GM18502 (cell line): Measurements from ENCODE around the gene XAB2.

ENCODE experiments used
- ATAC-seq: cut with Tn5 transposase; IDR thresholded peaks from one replicate; pipeline ENCODE4 v1.9.1; 2021; ENCODE audit warnings: mild to moderate bottlenecking; ENCODE audit not compliant: unreplicated experiment, poor library complexity

Gene XAB2

GRCh38 chr19:7629347-7630054, at the start of gene XAB2, which contains the start of gene PET100:
XAB2 (minus strand) TSS chr19:7629545; CDS start chr19:7629527, 18 bp downstream.
PET100 (plus strand) TSS chr19:7629793; CDS start chr19:7629834, 41 bp downstream.
- peak; percentile 87 for ATAC-seq

GRCh38 chr19:7677669-7678311, 48.4 kb upstream of the XAB2 start:
- no peak for ATAC-seq

GRCh38 chr19:7676854-7677253, 47.5 kb upstream of the XAB2 start, which contains the start of gene MCEMP1:
MCEMP1 (plus strand) TSS chr19:7677090; CDS start chr19:7677121, 31 bp downstream.
- no peak for ATAC-seq

- no peak for ATAC-seq
These were observed 47.0 kb upstream of the XAB2 start for GRCh38 chr19:7676376-7676775.

- no peak for ATAC-seq
These were observed 45.0 kb upstream of the XAB2 start for GRCh38 chr19:7674010-7675005.

- no peak for ATAC-seq
These were observed 43.2 kb upstream of the XAB2 start for GRCh38 chr19:7672522-7672921.

GRCh38 chr19:7670790-7671189, 41.4 kb upstream of the XAB2 start:
- ATAC-seq = no peak

- no peak for ATAC-seq
These were observed 40.9 kb upstream of the XAB2 start for GRCh38 chr19:7670150-7670783.

- no peak for ATAC-seq
These were observed 40.3 kb upstream of the XAB2 start for GRCh38 chr19:7669641-7670040.

- ATAC-seq = no peak
These were observed 39.5 kb upstream of the XAB2 start, which contains the start of gene RETN for GRCh38 chr19:7668842-7669241. RETN (plus strand) TSS chr19:7669049; CDS start chr19:7669327, 278 bp downstream.

GRCh38 chr19:7665076-7665475, 35.7 kb upstream of the XAB2 start:
- ATAC-seq = no peak

GRCh38 chr19:7663706-7664105, 34.4 kb upstream of the XAB2 start:
- no peak for ATAC-seq

GRCh38 chr19:7662657-7663056, 33.3 kb upstream of the XAB2 start:
- ATAC-seq = no peak

- ATAC-seq = no peak
These were observed 32.6 kb upstream of the XAB2 start for GRCh38 chr19:7661744-7662538.

GRCh38 chr19:7658219-7658686, 28.9 kb upstream of the XAB2 start:
- peak; percentile 73 for ATAC-seq

GRCh38 chr19:7657131-7657751, 27.9 kb upstream of the XAB2 start:
- ATAC-seq = no peak

GRCh38 chr19:7655581-7655980, 26.2 kb upstream of the XAB2 start:
- ATAC-seq = no peak

GRCh38 chr19:7654401-7654800, 25.1 kb upstream of the XAB2 start:
- ATAC-seq = no peak
